Fibroblast of lung (primary cell): ENCODE results near the gene CRHR1. TPM values are rescaled to one million over a fixed set of nuclear protein-coding genes. Genes with fewer than 3 reads are reported as not detected.

Experiments
- DNase-seq, 2 donors: peaks; one replicate each; pipeline versions ENCODE4 v3.0.0 to v3.0.0-alpha.2; 2010; ENCODE audit warnings: low read depth in 2 of 2
- H2AFZ ChIP-seq: 2 replicates; pipeline ENCODE4 v1.5.1; 2012; ENCODE audit warnings: low read length, control low read depth, inconsistent platforms
- H3K27ac ChIP-seq: 2 replicates; pipeline ENCODE4 v1.5.1; 2011; ENCODE audit warnings: low read length, control low read depth; ENCODE audit not compliant: insufficient read depth
- H3K27me3 ChIP-seq: 2 replicates; pipeline ENCODE4 v1.5.1; 2011; ENCODE audit warnings: mild to moderate bottlenecking, low read length; ENCODE audit not compliant: control insufficient read depth, insufficient read depth
- H3K36me3 ChIP-seq: 2 replicates; pipeline ENCODE4 v1.5.1; 2011; ENCODE audit warnings: low read length; ENCODE audit not compliant: control insufficient read depth, insufficient read depth
- H3K4me1 ChIP-seq: 2 replicates; pipeline ENCODE4 v1.5.1; 2011; ENCODE audit warnings: low read length; ENCODE audit not compliant: control insufficient read depth, insufficient read depth; ENCODE audit errors: extremely low read depth
- H3K4me2 ChIP-seq: 2 replicates; pipeline ENCODE4 v1.5.1; 2011; ENCODE audit warnings: low read length, control low read depth; ENCODE audit not compliant: insufficient read depth; ENCODE audit errors: extremely low read depth
- H3K4me3 ChIP-seq, 4 experiments: fragments of 200-600 bp in 1 of 4; sonication (generic) in 1 of 4; replicated peaks in 1 of 4; 2 replicates each; pipeline ENCODE4 v1.5.1; 2011 to 2016; ENCODE audit warnings: low read length in 4 of 4, low read depth in 3 of 4, mild to moderate bottlenecking in 3 of 4, control low read depth in 2 of 4, inconsistent platforms in 1 of 4, mixed read lengths in 1 of 4; ENCODE audit not compliant: insufficient read depth in 1 of 4; ENCODE audit errors: control extremely low read depth in 1 of 4
- H3K79me2 ChIP-seq: 2 replicates; pipeline ENCODE4 v1.5.1; 2012; ENCODE audit warnings: mild to moderate bottlenecking, low read length, inconsistent platforms; ENCODE audit not compliant: control insufficient read depth, insufficient read depth
- H3K9ac ChIP-seq: 2 replicates; pipeline ENCODE4 v1.5.1; 2011; ENCODE audit warnings: mild to moderate bottlenecking, low read length, control low read depth; ENCODE audit not compliant: insufficient read depth
- H3K9me3 ChIP-seq: 2 replicates; pipeline ENCODE4 v1.5.1; 2012; ENCODE audit warnings: low read depth, low read length; ENCODE audit not compliant: control insufficient read depth, insufficient read depth
- H4K20me1 ChIP-seq: 2 replicates; pipeline ENCODE4 v1.5.1; 2011; ENCODE audit warnings: low read length; ENCODE audit not compliant: control insufficient read depth, insufficient read depth; ENCODE audit errors: extremely low read depth
- CTCF ChIP-seq, 2 donors: IDR thresholded peaks in 1 of 2; conservative IDR thresholded peaks in 1 of 2; 1 replicate in 1 of 2; 2 replicates in 1 of 2; pipeline ENCODE4 v1.5.1; 2011 to 2012; ENCODE audit warnings: low read length in 2 of 2, control low read depth in 1 of 2, inconsistent platforms in 1 of 2, low read depth in 1 of 2, mild to moderate bottlenecking in 1 of 2
- EZH2 ChIP-seq: IDR thresholded peaks from 2 replicates; pipeline ENCODE4 v1.5.1; 2012; ENCODE audit warnings: low read length, control low read depth, mild to moderate bottlenecking; ENCODE audit errors: missing control alignments
- polyA plus RNA-seq, 2 donors: library from polyadenylated mRNA; depleted of rRNA in 1 of 2; stranded (reverse) in 1 of 2; unstranded in 1 of 2; fragments of >200 nt; gene quantifications; 2 replicates each; pipeline ENCODE4 v1.2.1, GENCODE V29; 2011 to 2012; ENCODE audit warnings: missing spikeins in 1 of 2
- total RNA-seq: library from RNA; depleted of rRNA; stranded (reverse); fragments of >200 nt; gene quantifications from 2 replicates; pipeline ENCODE4 v1.2.1, GENCODE V29; 2014

Gene CRHR1
- total and polyA plus RNA-seq, 2 donors (not counting 1 experiment from before 2014, with no cell fraction given): not detected

GRCh38 chr17:45821147-45821546 is 37.0 kb downstream of the CRHR1 start:
- H3K4me1 ChIP-seq: no peaks in the 10 kb centered on the region
- H3K27me3 ChIP-seq: no peaks in the 10 kb centered on the region
- H3K79me2 ChIP-seq: no peaks in the 10 kb centered on the region
- H2AFZ ChIP-seq: no peak overlapping the region
- TF ChIP-seq EZH2 (no peak), CTCF (conservative IDR thresholded peaks at IDR 0.05 in 1 of 2, IDR thresholded peaks at IDR 0.05 in 1 of 2; ENCODE audit: low read depth in 1 of 2, low read length in 2 of 2) (no peak)
- H3K4me3 ChIP-seq: no peak overlapping the region
- no peak overlapping the region for H3K27ac ChIP-seq
- H3K4me2 ChIP-seq: no peak overlapping the region
- no peak for DNase-seq
- no peaks in the 10 kb centered on the region for H4K20me1 ChIP-seq
- no peaks in the 10 kb centered on the region for H3K36me3 ChIP-seq
- H3K9ac ChIP-seq: no peak overlapping the region
- H3K9me3 ChIP-seq: no peaks in the 10 kb centered on the region

GRCh38 chr17:45823598-45823997 is 39.5 kb downstream of the CRHR1 start:
- Histone ChIP-seq H3K27ac (no peak overlapping the region), H3K9ac (no peak overlapping the region), H3K27me3 (no peaks in the 10 kb centered on the region), H2AFZ (no peak overlapping the region), H3K36me3 (no peaks in the 10 kb centered on the region), H3K4me2 (no peak overlapping the region), H3K79me2 (no peaks in the 10 kb centered on the region), H3K4me3 (no peak overlapping the region), H3K4me1 (no peaks in the 10 kb centered on the region), H3K9me3 (no peaks in the 10 kb centered on the region), H4K20me1 (no peaks in the 10 kb centered on the region)
- no peak for TF ChIP-seq EZH2
- TF ChIP-seq CTCF (conservative IDR thresholded peaks at IDR 0.05 in 1 of 2, IDR thresholded peaks at IDR 0.05 in 1 of 2; ENCODE audit: low read depth in 1 of 2, low read length in 2 of 2): no peak
- no peak for DNase-seq

GRCh38 chr17:45824475-45824874 is 40.4 kb downstream of the CRHR1 start:
- no peaks in the 10 kb centered on the region for H4K20me1 ChIP-seq
- DNase-seq: no peak
- H3K27ac ChIP-seq: no peak overlapping the region
- no peak overlapping the region for H3K9ac ChIP-seq
- TF ChIP-seq CTCF (conservative IDR thresholded peaks at IDR 0.05 in 1 of 2, IDR thresholded peaks at IDR 0.05 in 1 of 2; ENCODE audit: low read depth in 1 of 2, low read length in 2 of 2) (no peak), EZH2 (no peak)
- no peaks in the 10 kb centered on the region for H3K9me3 ChIP-seq
- H3K4me2 ChIP-seq: no peak overlapping the region
- H3K4me3 ChIP-seq: no peak overlapping the region
- H3K36me3 ChIP-seq: no peaks in the 10 kb centered on the region
- no peaks in the 10 kb centered on the region for H3K4me1 ChIP-seq
- no peaks in the 10 kb centered on the region for H3K27me3 ChIP-seq
- H3K79me2 ChIP-seq: no peaks in the 10 kb centered on the region
- H2AFZ ChIP-seq: no peak overlapping the region
